GM12878 (cell line): ENCODE measurements around the gene SORCS2. TPM values are rescaled to one million over a fixed set of nuclear protein-coding genes. Genes with fewer than 3 reads are reported as not detected.

ENCODE experiments used
- ATAC-seq: fragments of 200-7000 bp; cut with Tn5 transposase; 3 replicates; pipeline ENCODE4 v1.9.1; 2020; ENCODE audit warnings: mild to moderate bottlenecking, moderate library complexity
- BruUV-seq: library from RNA; stranded (reverse); fragments of 400-500 nt; replicated peaks from 2 replicates; lab custom pipeline; 2021; lab: Mats Ljungman, UMichigan
- CTCF ChIA-PET: fragments of 300-600 bp; sonication (Branson Sonifier 250); formaldehyde crosslinking; extraction: SDS; loops from one replicate; lab custom pipeline; 2021; ENCODE audit warnings: inconsistent platforms; lab: Yijun Ruan, JAX
- POLR2A ChIA-PET: fragments of 350-600 bp; formaldehyde crosslinking; extraction: SDS; loops from one replicate; lab custom pipeline; 2021; ENCODE audit warnings: inconsistent platforms; lab: Charles Lee
- RAD21 ChIA-PET: fragments of 300-600 bp; sonication (Branson Sonifier 250); formaldehyde crosslinking; loops from one replicate; lab custom pipeline; 2023; ENCODE audit warnings: antibody characterized with exemption; ENCODE audit not compliant: unreplicated experiment; lab: Charles Lee
- SMC1A ChIA-PET: fragments of 300-600 bp; sonication (Branson Sonifier 250); formaldehyde crosslinking; loops from one replicate; lab custom pipeline; 2023; ENCODE audit not compliant: unreplicated experiment, uncharacterized antibody; lab: Charles Lee
- DNase-seq: peaks from one replicate; pipeline ENCODE4 v3.0.0-alpha.2; 2011; ENCODE audit warnings: low read depth, low spot score
- FAIRE-seq: peaks from 3 replicates; lab custom pipeline; 2011; peaks lifted over from hg19 to GRCh38; lab: Jason Lieb, UNC
- H2AFZ ChIP-seq: 2 replicates; pipeline ENCODE4 v1.6.0; 2011; ENCODE audit warnings: low read depth, low read length, control low read depth; ENCODE audit not compliant: control insufficient read depth
- H3K27ac ChIP-seq: 2 replicates; pipeline ENCODE4 v1.5.1; 2011; ENCODE audit warnings: control low read depth; ENCODE audit not compliant: control insufficient read depth, insufficient read depth
- H3K27me3 ChIP-seq, 2 experiments: replicated peaks in 1 of 2; 2 replicates each; pipeline versions ENCODE4 v1.6.0 to v1.6.1; 2011; ENCODE audit warnings: low read length in 1 of 2; ENCODE audit not compliant: control insufficient read depth in 2 of 2, insufficient read depth in 2 of 2
- H3K36me3 ChIP-seq, 2 experiments: 2 replicates each; pipeline ENCODE4 v1.5.1; 2011; ENCODE audit warnings: low read length in 1 of 2; ENCODE audit not compliant: control insufficient read depth in 2 of 2, insufficient read depth in 2 of 2
- H3K4me1 ChIP-seq: 2 replicates; pipeline ENCODE4 v1.6.1; 2011; ENCODE audit warnings: mild to moderate bottlenecking, low read length, moderate library complexity, mixed read lengths; ENCODE audit not compliant: control insufficient read depth, insufficient read depth
- H3K4me2 ChIP-seq: 2 replicates; pipeline ENCODE4 v1.6.0; 2011; ENCODE audit warnings: control low read depth; ENCODE audit not compliant: control insufficient read depth, insufficient read depth
- H3K4me3 ChIP-seq: fragments of 200-600 bp; sonication (generic); 2 replicates; pipeline ENCODE4 v1.5.1; 2016
- H3K79me2 ChIP-seq: 2 replicates; pipeline ENCODE4 v1.6.0; 2011; ENCODE audit warnings: low read length; ENCODE audit not compliant: control insufficient read depth, insufficient read depth
- H3K9ac ChIP-seq: 2 replicates; pipeline ENCODE4 v1.8.0; 2011; ENCODE audit warnings: low read length, control low read depth, mixed read lengths; ENCODE audit not compliant: control insufficient read depth, insufficient read depth
- H3K9me3 ChIP-seq: replicated peaks from 3 replicates; pipeline ENCODE4 v1.5.1; 2011; ENCODE audit warnings: mild to moderate bottlenecking, low read length; ENCODE audit not compliant: control insufficient read depth, insufficient read depth
- H4K20me1 ChIP-seq: 2 replicates; pipeline ENCODE4 v1.6.0; 2011; ENCODE audit not compliant: control insufficient read depth, insufficient read depth
- ATF3 ChIP-seq: IDR thresholded peaks from 2 replicates; pipeline ENCODE4 v1.6.1; 2011; ENCODE audit warnings: low read depth, mild to moderate bottlenecking, low read length, moderate library complexity, borderline replicate concordance; ENCODE audit errors: extremely low read depth
- CBFB ChIP-seq: IDR thresholded peaks from 2 replicates; pipeline ENCODE4 v1.6.1; 2016; ENCODE audit warnings: antibody characterized with exemption, low read depth
- CHD2 ChIP-seq: IDR thresholded peaks from 2 replicates; pipeline ENCODE4 v1.6.1; 2011; ENCODE audit warnings: low read depth, low read length, improper control_type of control experiment, borderline replicate concordance
- CUX1 ChIP-seq: IDR thresholded peaks from 2 replicates; pipeline ENCODE4 v1.6.1; 2012; ENCODE audit warnings: improper control_type of control experiment, low read depth, low read length; ENCODE audit not compliant: insufficient replicate concordance
- HCFC1 ChIP-seq: fragments of 150-350 bp; IDR thresholded peaks from 2 replicates; pipeline ENCODE4 v1.6.1; 2014; ENCODE audit warnings: low read length
- NBN ChIP-seq: fragments of 450-650 bp; IDR thresholded peaks from 2 replicates; pipeline ENCODE4 v1.6.1; 2016
- NR2C1 ChIP-seq: fragments of 450-650 bp; IDR thresholded peaks from 2 replicates; pipeline ENCODE4 v1.6.1; 2017; ENCODE audit warnings: antibody characterized with exemption, mild to moderate bottlenecking, moderate library complexity
- NR2F1 ChIP-seq: fragments of 450-650 bp; conservative IDR thresholded peaks from 2 replicates; pipeline ENCODE4 v1.6.1; 2017; ENCODE audit warnings: mild to moderate bottlenecking
- RFX5 ChIP-seq: IDR thresholded peaks from 2 replicates; pipeline ENCODE4 v1.6.1; 2011; ENCODE audit warnings: low read depth, low read length, improper control_type of control experiment
- SIX5 ChIP-seq: IDR thresholded peaks from 2 replicates; pipeline ENCODE4 v1.6.1; 2011; ENCODE audit warnings: mild to moderate bottlenecking, low read depth, low read length, moderate library complexity; ENCODE audit not compliant: severe bottlenecking
- SMAD5 ChIP-seq: IDR thresholded peaks from 2 replicates; pipeline ENCODE4 v1.6.1; 2016; ENCODE audit warnings: antibody characterized with exemption, low read depth
- STAT3 ChIP-seq: IDR thresholded peaks from 2 replicates; pipeline ENCODE4 v1.6.1; 2011; ENCODE audit warnings: low read depth, low read length, improper control_type of control experiment
- TBL1XR1 ChIP-seq: IDR thresholded peaks from 2 replicates; pipeline ENCODE4 v1.6.1; 2012; ENCODE audit warnings: low read depth, low read length, improper control_type of control experiment
- USF1 ChIP-seq: IDR thresholded peaks from 2 replicates; pipeline ENCODE4 v1.6.1; 2011; ENCODE audit warnings: borderline replicate concordance, low read depth, mild to moderate bottlenecking, moderate library complexity, mixed read lengths, low read length; ENCODE audit not compliant: insufficient read depth; ENCODE audit errors: extremely low read length
- WRNIP1 ChIP-seq: IDR thresholded peaks from 2 replicates; pipeline ENCODE4 v1.6.1; 2011; ENCODE audit warnings: low read depth, low read length, improper control_type of control experiment, borderline replicate concordance
- YY1 ChIP-seq: IDR thresholded peaks from 2 replicates; pipeline ENCODE4 v1.6.1; 2011; ENCODE audit warnings: low read depth, mild to moderate bottlenecking, low read length
- ZBTB33 ChIP-seq: fragments of 450-650 bp; IDR thresholded peaks from 2 replicates; pipeline ENCODE4 v1.6.1; 2017; ENCODE audit warnings: mild to moderate bottlenecking
- WGBS: methylation state at CpG from one replicate; pipeline ENCODE4 v1.1.6; 2016; ENCODE audit warnings: low lambda C conversion rate; ENCODE audit not compliant: insufficient replicate concordance, insufficient coverage; ENCODE audit errors: missing lambda C conversion rate; 5-methylcytosine and 5-hydroxymethylcytosine counted together
- in situ Hi-C: fragments of 300-500 bp; cut with MboI; formaldehyde crosslinking; loops from 9 replicates; pipeline ENCODE4 v1.14.3; 2018; ENCODE audit warnings: mixed read lengths
- intact Hi-C: fragments of 100-400 bp; cut with micrococcal nuclease; formaldehyde crosslinking; loops from one replicate; pipeline ENCODE4 v1.14.2; 2022; ENCODE audit not compliant: unreplicated experiment
- polyA plus RNA-seq, 11 experiments: library from polyadenylated mRNA; depleted of rRNA in 4 of 11; unstranded in 6 of 11; stranded (reverse) in 5 of 11; fragments of >200 nt; fragmentation: Nextera tagmentation in 4 of 11; fragmentation: Illumina TruSeq in 1 of 11; extraction: Ambion mirVana in 4 of 11; extraction: Trizol in 1 of 11; gene quantifications; 1 replicate in 1 of 11; 2 replicates in 10 of 11; pipeline versions ENCODE4 v1.2.1 to v1.2.3, GENCODE V29; 2011 to 2016; ENCODE audit warnings: inconsistent platforms in 2 of 11, missing spikeins in 2 of 11, low read depth in 1 of 11
- total RNA-seq, 4 experiments: library from RNA; depleted of rRNA in 3 of 4; stranded (reverse); fragments of >200 nt in 3 of 4; fragmentation: Illumina TruSeq in 1 of 4; extraction: Trizol in 1 of 4; gene quantifications; 2 replicates each; pipeline versions ENCODE4 v1.2.1 to v1.2.3, GENCODE V29; 2013 to 2021

The SORCS2 gene
- total and polyA plus RNA-seq, 10 of the 15 experiments (the other 5 are each of a cell fraction or from before 2014, with no cell fraction given), result 0.01 to 0.15 (median 0.05) TPM; not detected in 5

GRCh38 chr4:7434141-7434765 lies 241.9 kb downstream of the SORCS2 start:
- no peak overlapping the region for H3K9ac ChIP-seq
- no peak overlapping the region for H3K27ac ChIP-seq
- no peak for TF ChIP-seq SMAD5
- no peak for TF ChIP-seq ZBTB33
- TF ChIP-seq NR2F1, result no peak
- TF ChIP-seq ATF3, result no peak
- no peak for TF ChIP-seq STAT3
- no peak for TF ChIP-seq TBL1XR1
- TF ChIP-seq NR2C1, result no peak
- no peak for TF ChIP-seq CHD2
- no peak for TF ChIP-seq YY1
- TF ChIP-seq HCFC1, result no peak
- TF ChIP-seq WRNIP1, result no peak
- no peak for TF ChIP-seq CUX1
- TF ChIP-seq USF1, result no peak
- TF ChIP-seq SIX5, result no peak
- no peak for TF ChIP-seq RFX5
- TF ChIP-seq NBN, result no peak
- TF ChIP-seq CBFB, result no peak
- TF ChIP-seq, all 136 proteins: peak for 0
- ATAC-seq (no peak), DNase-seq (no peak), FAIRE-seq (no peak)
- RAD21 ChIA-PET, result no interaction called here
- in situ Hi-C loops, result no loop called here
- 57% methylated on average over 26 of the region's 26 CpGs for WGBS
- no peak overlapping the region for H3K4me3 ChIP-seq
- H3K36me3 ChIP-seq, result no peaks in the 10 kb centered on the region
- POLR2A ChIA-PET, result no interaction called here
- H3K4me2 ChIP-seq, result no peak overlapping the region
- no peaks in the 10 kb centered on the region for H3K9me3 ChIP-seq
- intact Hi-C loops, result no loop called here
- CTCF ChIA-PET, result no interaction called here
- H3K79me2 ChIP-seq, result no peaks in the 10 kb centered on the region
- H3K4me1 ChIP-seq, result no peaks in the 10 kb centered on the region
- H3K27me3 ChIP-seq, result no peaks in the 10 kb centered on the region; a peak in 1 of 4 replicates
- SMC1A ChIA-PET, result no interaction called here
- no TSS peak for BruUV-seq
- H4K20me1 ChIP-seq, result no peaks in the 10 kb centered on the region
- no peak overlapping the region for H2AFZ ChIP-seq
